IMR-90 (cell line): ENCODE results near the gene ZNF563. TPM values are rescaled to one million over a fixed set of nuclear protein-coding genes. Genes with fewer than 3 reads are reported as not detected.

Experiments used
- ATAC-seq: fragments of 200-7000 bp; cut with Tn5 transposase; 2 replicates; pipeline ENCODE4 v1.9.1; 2020; ENCODE audit warnings: low read depth, mild to moderate bottlenecking, moderate library complexity
- BruUV-seq: library from RNA; stranded (reverse); fragments of 400-500 nt; replicated peaks from 2 replicates; lab custom pipeline; 2021; lab: Mats Ljungman, UMichigan
- CTCF ChIA-PET: fragments of 300-600 bp; formaldehyde crosslinking; extraction: SDS; loops from one replicate; lab custom pipeline; 2021; ENCODE audit warnings: antibody characterized with exemption; lab: Yijun Ruan, JAX
- POLR2A ChIA-PET: fragments of 300-600 bp; sonication (Branson Sonifier 250); formaldehyde crosslinking; loops from one replicate; lab custom pipeline; 2022; ENCODE audit warnings: antibody characterized with exemption; ENCODE audit not compliant: unreplicated experiment; lab: Charles Lee
- DNase-seq: peaks from one replicate; pipeline ENCODE4 v3.0.0; 2013
- H2AFZ ChIP-seq: replicated peaks from 2 replicates; pipeline ENCODE3; 2013; ENCODE audit warnings: low read length, mild to moderate bottlenecking; ENCODE audit not compliant: poor library complexity
- H2AK5ac ChIP-seq: 2 replicates; pipeline ENCODE4 v1.6.1; 2013; ENCODE audit warnings: low read depth, low read length, inconsistent platforms
- H2AK9ac ChIP-seq: replicated peaks from 2 replicates; pipeline ENCODE3; 2013; ENCODE audit warnings: mild to moderate bottlenecking, low read depth, low read length, moderate library complexity; ENCODE audit not compliant: poor library complexity
- H2BK120ac ChIP-seq: 2 replicates; pipeline ENCODE4 v1.6.1; 2013; ENCODE audit warnings: low read depth, low read length, inconsistent platforms
- H2BK15ac ChIP-seq: 3 replicates; pipeline ENCODE4 v1.6.1; 2013; ENCODE audit warnings: low read depth, low read length, inconsistent platforms
- H2BK20ac ChIP-seq: 2 replicates; pipeline ENCODE4 v1.6.1; 2013; ENCODE audit warnings: low read depth, mild to moderate bottlenecking, inconsistent platforms, low read length, moderate library complexity
- H2BK5ac ChIP-seq: 2 replicates; pipeline ENCODE4 v1.6.1; 2013; ENCODE audit warnings: mild to moderate bottlenecking, low read depth, low read length, inconsistent platforms; ENCODE audit not compliant: poor library complexity, severe bottlenecking
- H3K14ac ChIP-seq: replicated peaks from 2 replicates; pipeline ENCODE4 v1.6.1; 2013; ENCODE audit warnings: low read depth, low read length, inconsistent platforms
- H3K18ac ChIP-seq: 2 replicates; pipeline ENCODE4 v1.6.1; 2013; ENCODE audit warnings: low read depth, low read length, control low read depth
- H3K23ac ChIP-seq: 2 replicates; pipeline ENCODE4 v1.6.1; 2013; ENCODE audit warnings: low read depth, low read length, inconsistent platforms
- H3K27ac ChIP-seq: 2 replicates; pipeline ENCODE4 v1.5.1; 2013; ENCODE audit warnings: mild to moderate bottlenecking, control low read depth, low read length; ENCODE audit not compliant: insufficient read depth
- H3K27me3 ChIP-seq: 2 replicates; pipeline ENCODE4 v1.6.1; 2013; ENCODE audit warnings: low read length; ENCODE audit not compliant: control insufficient read depth, insufficient read depth
- H3K36me3 ChIP-seq: 2 replicates; pipeline ENCODE4 v1.6.1; 2013; ENCODE audit warnings: low read length, mixed read lengths; ENCODE audit not compliant: control insufficient read depth, insufficient read depth
- H3K4ac ChIP-seq: 2 replicates; pipeline ENCODE4 v1.6.1; 2013; ENCODE audit warnings: low read depth, low read length, inconsistent platforms
- H3K4me1 ChIP-seq: 2 replicates; pipeline ENCODE4 v1.6.1; 2013; ENCODE audit warnings: low read length, mixed read lengths; ENCODE audit not compliant: control insufficient read depth, insufficient read depth
- H3K4me2 ChIP-seq: 2 replicates; pipeline ENCODE4 v1.6.1; 2013; ENCODE audit warnings: low read depth, mild to moderate bottlenecking, control low read depth, low read length, moderate library complexity
- H3K4me3 ChIP-seq: 2 replicates; pipeline ENCODE4 v1.5.1; 2013; ENCODE audit warnings: low read depth, mild to moderate bottlenecking, control low read depth, low read length, moderate library complexity; ENCODE audit not compliant: insufficient read depth
- H3K56ac ChIP-seq: 2 replicates; pipeline ENCODE4 v1.6.1; 2013; ENCODE audit warnings: low read length, inconsistent platforms; ENCODE audit not compliant: insufficient read depth; ENCODE audit errors: extremely low read depth
- H3K79me1 ChIP-seq, 2 experiments: 2 replicates each; pipeline ENCODE4 v1.6.1; 2013; ENCODE audit warnings: low read length in 2 of 2, inconsistent platforms in 1 of 2, low read depth in 1 of 2
- H3K9ac ChIP-seq: 2 replicates; pipeline ENCODE4 v1.6.1; 2013; ENCODE audit warnings: low read depth, low read length, control low read depth
- H3K9me1 ChIP-seq: 2 replicates; pipeline ENCODE4 v1.6.1; 2013; ENCODE audit warnings: low read length, inconsistent platforms; ENCODE audit not compliant: insufficient read depth
- H3K9me3 ChIP-seq: 2 replicates; pipeline ENCODE4 v1.6.1; 2013; ENCODE audit warnings: low read length; ENCODE audit not compliant: control insufficient read depth, insufficient read depth
- H4K20me1 ChIP-seq: 2 replicates; pipeline ENCODE4 v1.6.1; 2013; ENCODE audit warnings: low read length, inconsistent platforms; ENCODE audit not compliant: insufficient read depth
- H4K5ac ChIP-seq: 2 replicates; pipeline ENCODE4 v1.6.1; 2013; ENCODE audit warnings: mild to moderate bottlenecking, low read depth, low read length, control low read depth
- H4K8ac ChIP-seq, 2 experiments: 2 replicates each; pipeline ENCODE4 v1.6.1; 2013; ENCODE audit warnings: low read depth in 2 of 2, low read length in 2 of 2, control low read depth in 1 of 2, inconsistent platforms in 1 of 2
- H4K91ac ChIP-seq: 2 replicates; pipeline ENCODE4 v1.6.1; 2013; ENCODE audit warnings: low read depth, low read length, inconsistent platforms; ENCODE audit not compliant: insufficient read depth
- BHLHE40 ChIP-seq: fragments of 150-350 bp; IDR thresholded peaks from 2 replicates; pipeline ENCODE4 v1.6.1; 2016; ENCODE audit warnings: mild to moderate bottlenecking, low read depth, low read length
- CEBPB ChIP-seq: IDR thresholded peaks from 2 replicates; pipeline ENCODE4 v1.6.1; 2012; ENCODE audit warnings: low read depth, low read length, improper control_type of control experiment
- CHD1 ChIP-seq: IDR thresholded peaks from 2 replicates; pipeline ENCODE4 v1.6.1; 2012; ENCODE audit warnings: low read depth, low read length, improper control_type of control experiment
- FOS ChIP-seq: fragments of 150-350 bp; IDR thresholded peaks from 2 replicates; pipeline ENCODE4 v1.6.1; 2016; ENCODE audit warnings: low read depth, low read length
- MAFK ChIP-seq: IDR thresholded peaks from 2 replicates; pipeline ENCODE4 v1.6.1; 2012; ENCODE audit warnings: low read depth, low read length, improper control_type of control experiment
- MAZ ChIP-seq: IDR thresholded peaks from 2 replicates; pipeline ENCODE4 v1.6.1; 2012; ENCODE audit warnings: low read depth, mild to moderate bottlenecking, low read length, improper control_type of control experiment, moderate library complexity, borderline replicate concordance
- MXI1 ChIP-seq: IDR thresholded peaks from 2 replicates; pipeline ENCODE4 v1.6.1; 2012; ENCODE audit warnings: low read depth, mild to moderate bottlenecking, low read length, moderate library complexity, borderline replicate concordance
- NFE2L2 ChIP-seq: fragments of 150-350 bp; IDR thresholded peaks from 2 replicates; pipeline ENCODE4 v1.6.1; 2016; ENCODE audit warnings: low read depth, mild to moderate bottlenecking, low read length
- POLR2A ChIP-seq: IDR thresholded peaks from 2 replicates; pipeline ENCODE4 v1.6.1; 2012; ENCODE audit warnings: mild to moderate bottlenecking, low read depth, low read length
- RAD21 ChIP-seq: IDR thresholded peaks from 2 replicates; pipeline ENCODE4 v1.6.1; 2012; ENCODE audit warnings: low read length, improper control_type of control experiment
- RCOR1 ChIP-seq: IDR thresholded peaks from 2 replicates; pipeline ENCODE4 v1.6.1; 2012; ENCODE audit warnings: mild to moderate bottlenecking, low read length, improper control_type of control experiment; ENCODE audit not compliant: insufficient replicate concordance
- RFX5 ChIP-seq: IDR thresholded peaks from 2 replicates; pipeline ENCODE4 v1.8.0; 2012; ENCODE audit warnings: low read depth, mild to moderate bottlenecking, low read length, moderate library complexity
- SMC3 ChIP-seq: fragments of 150-350 bp; IDR thresholded peaks from 2 replicates; pipeline ENCODE4 v1.6.1; 2016; ENCODE audit warnings: low read depth, mild to moderate bottlenecking, antibody characterized with exemption, low read length, moderate library complexity
- WGBS, 2 experiments: methylation state at CpG; one replicate each; pipeline versions ENCODE4 v1.1.5 to v1.1.7; 2013; ENCODE audit warnings: missing lambda C conversion rate in 2 of 2; ENCODE audit not compliant: insufficient read length in 1 of 2; ENCODE audit errors: extremely low coverage in 2 of 2; 5-methylcytosine and 5-hydroxymethylcytosine counted together
- dilution Hi-C: fragments of 300-500 bp; cut with HindIII; formaldehyde crosslinking; loops from one replicate; pipeline ENCODE4 v1.14.3; 2018; ENCODE audit warnings: low sequenced_read_pairs; ENCODE audit not compliant: unreplicated experiment
- in situ Hi-C: fragments of 300-500 bp; cut with MboI; formaldehyde crosslinking; loops from 3 replicates; pipeline ENCODE4 v1.14.3; 2019; ENCODE audit warnings: low sequenced_read_pairs, inconsistent platforms, mixed read lengths
- intact Hi-C: fragments of 100-400 bp; cut with micrococcal nuclease; formaldehyde crosslinking; loops from 2 replicates; pipeline ENCODE4 v1.10.0; 2022
- polyA plus RNA-seq, 3 experiments: library from polyadenylated mRNA; depleted of rRNA; stranded (reverse); fragments of >200 nt; gene quantifications; 2 replicates each; pipeline ENCODE4 v1.2.3, GENCODE V29; 2012; ENCODE audit warnings: low replicate concordance in 1 of 3
- total RNA-seq: library from RNA; depleted of rRNA; stranded (reverse); fragments of >200 nt; gene quantifications from 2 replicates; pipeline ENCODE4 v1.2.3, GENCODE V29; 2012
- TF ChIP-seq, protein P1 (sequence below): fragments of 150-350 bp; IDR thresholded peaks from 2 replicates; pipeline ENCODE4 v1.6.1; 2017; ENCODE audit warnings: mild to moderate bottlenecking, antibody characterized with exemption, low read length, low read depth
- TF ChIP-seq, protein P2 (sequence below): fragments of 150-350 bp; IDR thresholded peaks from 2 replicates; pipeline ENCODE4 v1.6.1; 2016; ENCODE audit warnings: low read depth, mild to moderate bottlenecking, low read length, moderate library complexity, borderline replicate concordance
- TF ChIP-seq, protein P3 (sequence below): conservative IDR thresholded peaks from 2 replicates; pipeline ENCODE4 v1.5.1; 2012; ENCODE audit warnings: mild to moderate bottlenecking, low read depth, low read length, improper control_type of control experiment

Gene ZNF563
- total and polyA plus RNA-seq, 2 of the 4 experiments (the other 2 are of a cell fraction), result 1.3 to 2.0 TPM

DNA sequence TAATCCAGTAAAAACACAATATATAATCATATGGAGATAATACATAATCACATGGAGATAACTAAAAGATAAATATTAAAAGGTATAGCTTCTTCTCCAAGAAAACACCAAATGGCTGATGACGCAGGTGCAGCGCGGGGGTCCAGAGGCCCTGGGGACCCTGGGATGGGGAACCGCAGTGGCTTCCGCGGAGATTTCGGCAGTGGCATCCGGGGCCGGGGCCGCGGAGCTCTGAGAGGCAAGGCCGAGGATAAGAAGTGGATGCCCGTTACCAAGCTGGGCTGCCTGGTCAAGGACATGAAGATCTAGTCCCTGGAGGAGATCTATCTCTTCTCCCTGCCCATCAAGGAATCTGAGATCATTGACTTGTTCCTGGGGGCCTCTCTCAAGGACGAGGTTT lies 49.2 kb downstream of the ZNF563 start:
- ATAC-seq (no peak), DNase-seq (no peak)
- no peak overlapping the region for H2AFZ ChIP-seq
- no peak overlapping the region for H2BK15ac ChIP-seq
- H3K4me3 ChIP-seq, result no peak overlapping the region
- POLR2A ChIA-PET, result no interaction called here
- H3K14ac ChIP-seq, result no peak overlapping the region
- H3K18ac ChIP-seq, result no peak overlapping the region
- intact Hi-C loops, result no loop called here
- H2AK5ac ChIP-seq, result no peak overlapping the region
- H3K9me1 ChIP-seq, result no peaks in the 10 kb centered on the region
- H2BK5ac ChIP-seq, result no peak overlapping the region
- H3K36me3 ChIP-seq, result peaks cover 7% of the 10 kb centered on the region; the same call in 1 of the 2 replicates
- no peak overlapping the region for H3K27ac ChIP-seq
- no peak overlapping the region for H2BK120ac ChIP-seq
- TF ChIP-seq RAD21 (no peak), BHLHE40 (no peak), NFE2L2 (no peak), RCOR1 (no peak), MXI1 (no peak), MAZ (no peak), CHD1 (no peak), POLR2A (no peak), CEBPB (no peak), SMC3 (no peak), MAFK (no peak), FOS (no peak), RFX5 (no peak)
- TF ChIP-seq, protein P1, sequence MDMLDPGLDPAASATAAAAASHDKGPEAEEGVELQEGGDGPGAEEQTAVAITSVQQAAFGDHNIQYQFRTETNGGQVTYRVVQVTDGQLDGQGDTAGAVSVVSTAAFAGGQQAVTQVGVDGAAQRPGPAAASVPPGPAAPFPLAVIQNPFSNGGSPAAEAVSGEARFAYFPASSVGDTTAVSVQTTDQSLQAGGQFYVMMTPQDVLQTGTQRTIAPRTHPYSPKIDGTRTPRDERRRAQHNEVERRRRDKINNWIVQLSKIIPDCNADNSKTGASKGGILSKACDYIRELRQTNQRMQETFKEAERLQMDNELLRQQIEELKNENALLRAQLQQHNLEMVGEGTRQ, result no peak
- TF ChIP-seq, protein P2, sequence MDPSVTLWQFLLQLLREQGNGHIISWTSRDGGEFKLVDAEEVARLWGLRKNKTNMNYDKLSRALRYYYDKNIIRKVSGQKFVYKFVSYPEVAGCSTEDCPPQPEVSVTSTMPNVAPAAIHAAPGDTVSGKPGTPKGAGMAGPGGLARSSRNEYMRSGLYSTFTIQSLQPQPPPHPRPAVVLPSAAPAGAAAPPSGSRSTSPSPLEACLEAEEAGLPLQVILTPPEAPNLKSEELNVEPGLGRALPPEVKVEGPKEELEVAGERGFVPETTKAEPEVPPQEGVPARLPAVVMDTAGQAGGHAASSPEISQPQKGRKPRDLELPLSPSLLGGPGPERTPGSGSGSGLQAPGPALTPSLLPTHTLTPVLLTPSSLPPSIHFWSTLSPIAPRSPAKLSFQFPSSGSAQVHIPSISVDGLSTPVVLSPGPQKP, result no peak
- TF ChIP-seq, protein P3, sequence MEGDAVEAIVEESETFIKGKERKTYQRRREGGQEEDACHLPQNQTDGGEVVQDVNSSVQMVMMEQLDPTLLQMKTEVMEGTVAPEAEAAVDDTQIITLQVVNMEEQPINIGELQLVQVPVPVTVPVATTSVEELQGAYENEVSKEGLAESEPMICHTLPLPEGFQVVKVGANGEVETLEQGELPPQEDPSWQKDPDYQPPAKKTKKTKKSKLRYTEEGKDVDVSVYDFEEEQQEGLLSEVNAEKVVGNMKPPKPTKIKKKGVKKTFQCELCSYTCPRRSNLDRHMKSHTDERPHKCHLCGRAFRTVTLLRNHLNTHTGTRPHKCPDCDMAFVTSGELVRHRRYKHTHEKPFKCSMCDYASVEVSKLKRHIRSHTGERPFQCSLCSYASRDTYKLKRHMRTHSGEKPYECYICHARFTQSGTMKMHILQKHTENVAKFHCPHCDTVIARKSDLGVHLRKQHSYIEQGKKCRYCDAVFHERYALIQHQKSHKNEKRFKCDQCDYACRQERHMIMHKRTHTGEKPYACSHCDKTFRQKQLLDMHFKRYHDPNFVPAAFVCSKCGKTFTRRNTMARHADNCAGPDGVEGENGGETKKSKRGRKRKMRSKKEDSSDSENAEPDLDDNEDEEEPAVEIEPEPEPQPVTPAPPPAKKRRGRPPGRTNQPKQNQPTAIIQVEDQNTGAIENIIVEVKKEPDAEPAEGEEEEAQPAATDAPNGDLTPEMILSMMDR, result no peak
- H4K5ac ChIP-seq, result no peak overlapping the region
- H3K9me3 ChIP-seq, result peaks cover 20% of the 10 kb centered on the region
- no peak overlapping the region for H2AK9ac ChIP-seq
- peaks cover 6 to 9% of the 10 kb centered on the region in 2 experiments for H3K79me1 ChIP-seq
- no peak overlapping the region for H3K4me2 ChIP-seq
- BruUV-seq, result no TSS peak
- H2BK20ac ChIP-seq, result no peak overlapping the region
- no peak overlapping the region for H4K91ac ChIP-seq
- H3K23ac ChIP-seq, result no peak overlapping the region
- no peak overlapping the region for H3K56ac ChIP-seq
- no peak overlapping the region for H3K9ac ChIP-seq
- no peak overlapping the region for H4K8ac ChIP-seq
- no CpG with 5 or more reads among the region's 14 CpGs for WGBS, 2 experiments
- CTCF ChIA-PET, result no interaction called here
- H3K4me1 ChIP-seq, result no peaks in the 10 kb centered on the region
- H3K4ac ChIP-seq, result no peak overlapping the region
- no peaks in the 10 kb centered on the region for H4K20me1 ChIP-seq
- dilution Hi-C loops, result no loop called here
- in situ Hi-C loops, result no loop called here
- no peaks in the 10 kb centered on the region for H3K27me3 ChIP-seq
